Measurements from ENCODE around the gene MXRA7.

The MXRA7 gene

DNA sequence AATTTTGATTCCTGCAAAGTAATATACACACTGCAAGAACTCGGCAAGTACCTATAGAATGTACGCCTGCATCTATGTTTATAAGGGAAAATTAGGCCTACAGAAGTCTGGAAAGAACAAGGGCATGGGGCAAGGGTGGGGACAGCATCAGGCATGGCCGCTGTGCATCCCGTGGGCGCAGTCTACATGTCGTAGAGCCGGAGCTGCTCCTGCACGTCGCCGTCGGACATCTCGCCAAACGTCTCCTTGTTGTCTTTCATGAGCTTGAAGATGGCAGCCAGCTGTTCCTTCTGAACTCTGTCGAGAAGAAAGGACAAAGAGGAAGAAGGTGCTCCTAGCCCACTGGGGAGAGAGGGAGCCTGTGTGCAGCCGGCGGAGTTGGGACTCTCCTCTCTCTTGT is 33.4 kb downstream of the MXRA7 start:
- peak overlapping the region; percentile 66 for H3K9ac ChIP-seq (ENCODE audit: low read depth, low read length, poor library complexity, severe bottlenecking)
- H4K20me1 ChIP-seq (ENCODE audit: insufficient read depth, low read length, poor library complexity, severe bottlenecking): no peaks in the 10 kb centered on the region
- TF ChIP-seq, protein P1, sequence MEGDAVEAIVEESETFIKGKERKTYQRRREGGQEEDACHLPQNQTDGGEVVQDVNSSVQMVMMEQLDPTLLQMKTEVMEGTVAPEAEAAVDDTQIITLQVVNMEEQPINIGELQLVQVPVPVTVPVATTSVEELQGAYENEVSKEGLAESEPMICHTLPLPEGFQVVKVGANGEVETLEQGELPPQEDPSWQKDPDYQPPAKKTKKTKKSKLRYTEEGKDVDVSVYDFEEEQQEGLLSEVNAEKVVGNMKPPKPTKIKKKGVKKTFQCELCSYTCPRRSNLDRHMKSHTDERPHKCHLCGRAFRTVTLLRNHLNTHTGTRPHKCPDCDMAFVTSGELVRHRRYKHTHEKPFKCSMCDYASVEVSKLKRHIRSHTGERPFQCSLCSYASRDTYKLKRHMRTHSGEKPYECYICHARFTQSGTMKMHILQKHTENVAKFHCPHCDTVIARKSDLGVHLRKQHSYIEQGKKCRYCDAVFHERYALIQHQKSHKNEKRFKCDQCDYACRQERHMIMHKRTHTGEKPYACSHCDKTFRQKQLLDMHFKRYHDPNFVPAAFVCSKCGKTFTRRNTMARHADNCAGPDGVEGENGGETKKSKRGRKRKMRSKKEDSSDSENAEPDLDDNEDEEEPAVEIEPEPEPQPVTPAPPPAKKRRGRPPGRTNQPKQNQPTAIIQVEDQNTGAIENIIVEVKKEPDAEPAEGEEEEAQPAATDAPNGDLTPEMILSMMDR (conservative IDR thresholded peaks at IDR 0.05; ENCODE audit: low read length): no peak
- TF ChIP-seq EZH2phosphoT487 (IDR thresholded peaks at IDR 0.05; ENCODE audit: borderline replicate concordance): no peak

DNA sequence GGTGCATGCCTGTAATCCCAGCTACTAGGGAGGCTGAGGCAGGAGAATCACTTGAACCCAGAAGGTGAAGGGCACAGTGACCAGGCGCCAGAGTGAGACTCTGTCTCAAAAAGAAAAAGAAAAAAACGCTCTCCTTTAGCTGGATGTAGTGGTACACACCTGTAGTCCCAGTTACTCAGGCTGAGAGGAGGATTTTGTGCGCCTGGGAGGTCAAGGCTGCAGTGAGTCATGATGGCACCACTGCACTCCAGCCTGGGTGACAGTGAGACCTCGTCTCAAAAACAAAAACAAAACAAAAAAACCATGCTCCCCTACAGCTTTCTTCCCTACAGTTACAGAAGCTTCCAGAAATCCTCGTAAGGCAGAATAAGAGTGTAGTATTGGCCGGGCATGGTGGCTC is 34.1 kb downstream of the MXRA7 start:
- Histone ChIP-seq H2AFZ (ENCODE audit: low read length) (no peak overlapping the region), H3K27me3 (ENCODE audit: insufficient read depth, low read length, poor library complexity, severe bottlenecking) (no peaks in the 10 kb centered on the region), H4K20me1 (ENCODE audit: insufficient read depth, low read length, poor library complexity, severe bottlenecking) (no peaks in the 10 kb centered on the region), H3F3A (ENCODE audit: low read depth) (peaks cover 6% of the 10 kb centered on the region; the same call in 1 of the 2 replicates), H3K9ac (ENCODE audit: low read depth, low read length, poor library complexity, severe bottlenecking) (no peak overlapping the region), H3K4me1 (ENCODE audit: insufficient read depth, low read length, poor library complexity, severe bottlenecking) (peaks cover 49% of the 10 kb centered on the region), H3K79me2 (ENCODE audit: insufficient read depth, low read length) (peaks cover 18% of the 10 kb centered on the region), H3K4me2 (ENCODE audit: low read depth, low read length, poor library complexity, severe bottlenecking) (no peak overlapping the region), H3K9me3 (ENCODE audit: insufficient read depth, low read depth, low read length) (no peaks in the 10 kb centered on the region), H3K4me3 (ENCODE audit: low read length, poor library complexity, severe bottlenecking) (no peak overlapping the region), H3K9me2 (replicated peaks; ENCODE audit: low read depth, low read length) (no peaks in the 10 kb centered on the region), H3K36me3 (ENCODE audit: insufficient read depth, low read length) (no peaks in the 10 kb centered on the region)
- TF ChIP-seq EZH2phosphoT487 (IDR thresholded peaks at IDR 0.05; ENCODE audit: borderline replicate concordance): no peak
- TF ChIP-seq, protein P1 (conservative IDR thresholded peaks at IDR 0.05; ENCODE audit: low read length): no peak

More for the DNA sequence above, 33.4 kb downstream of the MXRA7 start:
- Histone ChIP-seq H3K4me3 (ENCODE audit: low read length, poor library complexity, severe bottlenecking) (peak overlapping the region; percentile 55), H2AFZ (ENCODE audit: low read length) (no peak overlapping the region), H3K4me1 (ENCODE audit: insufficient read depth, low read length, poor library complexity, severe bottlenecking) (peaks cover 54% of the 10 kb centered on the region), H3K4me2 (ENCODE audit: low read depth, low read length, poor library complexity, severe bottlenecking) (peak overlapping the region; percentile 74), H3F3A (ENCODE audit: low read depth) (peaks cover 6% of the 10 kb centered on the region; the same call in 1 of the 2 replicates), H3K36me3 (ENCODE audit: insufficient read depth, low read length) (no peaks in the 10 kb centered on the region), H3K79me2 (ENCODE audit: insufficient read depth, low read length) (peaks cover 14% of the 10 kb centered on the region), H3K9me3 (ENCODE audit: insufficient read depth, low read depth, low read length) (no peaks in the 10 kb centered on the region), H3K27me3 (ENCODE audit: insufficient read depth, low read length, poor library complexity, severe bottlenecking) (no peaks in the 10 kb centered on the region), H3K9me2 (replicated peaks; ENCODE audit: low read depth, low read length) (no peaks in the 10 kb centered on the region)

DNA sequence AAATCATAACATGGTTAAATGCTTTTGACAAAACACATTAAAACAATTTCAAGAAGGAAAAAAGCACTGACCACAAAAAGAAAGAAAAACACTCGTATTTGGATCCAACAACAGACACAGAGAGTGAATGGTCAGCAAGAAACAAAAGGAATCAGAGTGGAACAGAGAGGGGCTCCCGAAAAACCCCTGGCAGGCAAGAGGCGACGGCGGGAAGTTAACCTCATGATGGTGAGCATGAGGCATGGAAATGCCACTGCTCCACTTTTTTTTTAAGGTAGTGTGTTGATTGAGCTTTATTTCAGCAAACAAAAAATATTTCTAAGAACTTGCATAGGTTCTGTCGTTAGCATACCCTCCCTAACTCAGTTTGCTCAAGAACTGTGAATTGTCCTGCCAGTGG is 35.1 kb downstream of the MXRA7 start:
- Histone ChIP-seq H3K9me3 (ENCODE audit: insufficient read depth, low read depth, low read length) (no peaks in the 10 kb centered on the region), H2AFZ (ENCODE audit: low read length) (no peak overlapping the region), H3K9ac (ENCODE audit: low read depth, low read length, poor library complexity, severe bottlenecking) (no peak overlapping the region), H3K4me2 (ENCODE audit: low read depth, low read length, poor library complexity, severe bottlenecking) (no peak overlapping the region), H4K20me1 (ENCODE audit: insufficient read depth, low read length, poor library complexity, severe bottlenecking) (no peaks in the 10 kb centered on the region), H3K4me3 (ENCODE audit: low read length, poor library complexity, severe bottlenecking) (no peak overlapping the region), H3K27me3 (ENCODE audit: insufficient read depth, low read length, poor library complexity, severe bottlenecking) (no peaks in the 10 kb centered on the region), H3K79me2 (ENCODE audit: insufficient read depth, low read length) (peaks cover 18% of the 10 kb centered on the region), H3K4me1 (ENCODE audit: insufficient read depth, low read length, poor library complexity, severe bottlenecking) (peaks cover 49% of the 10 kb centered on the region), H3K36me3 (ENCODE audit: insufficient read depth, low read length) (no peaks in the 10 kb centered on the region), H3K9me2 (replicated peaks; ENCODE audit: low read depth, low read length) (no peaks in the 10 kb centered on the region), H3F3A (ENCODE audit: low read depth) (peaks cover 6% of the 10 kb centered on the region; the same call in 1 of the 2 replicates)
- no peak for TF ChIP-seq EZH2phosphoT487 (IDR thresholded peaks at IDR 0.05; ENCODE audit: borderline replicate concordance)
- TF ChIP-seq, protein P1 (conservative IDR thresholded peaks at IDR 0.05; ENCODE audit: low read length): no peak
